ENCODE results near the gene PRKCG.
"Not testable (repeated sequence)": the region's sequence is repeated elsewhere in the genome, so short reads cannot be mapped to it uniquely, and the experiment has no call there.

Gene PRKCG

GRCh38 chr19:53945441-53945840 is 63.4 kb downstream of the PRKCG start:
- Histone ChIP-seq H3K4me3 (ENCODE audit: low read length in 2 of 2) (no peak overlapping the region), H3K4me1 (ENCODE audit: control insufficient read depth, insufficient read depth, low read length) (no peaks in the 10 kb centered on the region), H3K27ac (ENCODE audit: low read length) (no peak overlapping the region), H3K9me3 (ENCODE audit: control insufficient read depth in 2 of 2, low read length in 2 of 2) (no peaks in the 10 kb centered on the region), H3K36me3 (ENCODE audit: control insufficient read depth in 2 of 2, insufficient read depth in 2 of 2, low read length in 2 of 2) (no peaks in the 10 kb centered on the region), H3K9ac (ENCODE audit: low read length in 2 of 2) (no peak overlapping the region), H3K27me3 (ENCODE audit: control insufficient read depth in 1 of 2, insufficient read depth in 2 of 2, low read length in 2 of 2) (peaks cover 26 to 31% of the 10 kb centered on the region in 2 donors)

- peaks cover 24 to 30% of the 10 kb centered on the region in 2 donors for H3K27me3 ChIP-seq (ENCODE audit: control insufficient read depth in 1 of 2, insufficient read depth in 2 of 2, low read length in 2 of 2)
- H3K9ac ChIP-seq (ENCODE audit: low read length in 2 of 2): no peak overlapping the region
- H3K4me1 ChIP-seq (ENCODE audit: control insufficient read depth, insufficient read depth, low read length): no peaks in the 10 kb centered on the region
- no peaks in the 10 kb centered on the region for H3K9me3 ChIP-seq (ENCODE audit: control insufficient read depth in 2 of 2, low read length in 2 of 2)
- no peak overlapping the region for H3K27ac ChIP-seq (ENCODE audit: low read length)
- H3K4me3 ChIP-seq (ENCODE audit: low read length in 2 of 2): no peak overlapping the region
- H3K36me3 ChIP-seq (ENCODE audit: control insufficient read depth in 2 of 2, insufficient read depth in 2 of 2, low read length in 2 of 2): no peaks in the 10 kb centered on the region
Measured at GRCh38 chr19:53945998-53946397, 64.0 kb downstream of the PRKCG start.

GRCh38 chr19:53947624-53948023 is 65.6 kb downstream of the PRKCG start:
- Histone ChIP-seq H3K4me1 (ENCODE audit: control insufficient read depth, insufficient read depth, low read length) (no peaks in the 10 kb centered on the region), H3K9ac (ENCODE audit: low read length in 2 of 2) (no peak overlapping the region), H3K36me3 (ENCODE audit: control insufficient read depth in 2 of 2, insufficient read depth in 2 of 2, low read length in 2 of 2) (no peaks in the 10 kb centered on the region), H3K27me3 (ENCODE audit: control insufficient read depth in 1 of 2, insufficient read depth in 2 of 2, low read length in 2 of 2) (peaks cover 12 to 21% of the 10 kb centered on the region in 2 donors), H3K4me3 (ENCODE audit: low read length in 2 of 2) (no peak overlapping the region), H3K27ac (ENCODE audit: low read length) (no peak overlapping the region), H3K9me3 (ENCODE audit: control insufficient read depth in 2 of 2, low read length in 2 of 2) (no peaks in the 10 kb centered on the region)

GRCh38 chr19:53948611-53949010 is 66.6 kb downstream of the PRKCG start:
- H3K27ac ChIP-seq (ENCODE audit: low read length): not testable (repeated sequence)

GRCh38 chr19:53951436-53951835 is 69.4 kb downstream of the PRKCG start:
- no peaks in the 10 kb centered on the region for H3K9me3 ChIP-seq (ENCODE audit: control insufficient read depth in 2 of 2, low read length in 2 of 2)
- no peaks in the 10 kb centered on the region for H3K36me3 ChIP-seq (ENCODE audit: control insufficient read depth in 2 of 2, insufficient read depth in 2 of 2, low read length in 2 of 2)
- H3K27ac ChIP-seq (ENCODE audit: low read length): no peak overlapping the region
- no peak overlapping the region for H3K4me3 ChIP-seq (ENCODE audit: low read length in 2 of 2)
- H3K27me3 ChIP-seq (ENCODE audit: control insufficient read depth in 1 of 2, insufficient read depth in 2 of 2, low read length in 2 of 2): peaks cover 8 to 12% of the 10 kb centered on the region in 2 donors
- H3K9ac ChIP-seq (ENCODE audit: low read length in 2 of 2): no peak overlapping the region
- H3K4me1 ChIP-seq (ENCODE audit: control insufficient read depth, insufficient read depth, low read length): no peaks in the 10 kb centered on the region

More at GRCh38 chr19:53948611-53949010, 66.6 kb downstream of the PRKCG start:
- H3K36me3 ChIP-seq (ENCODE audit: control insufficient read depth in 2 of 2, insufficient read depth in 2 of 2, low read length in 2 of 2); H3K4me1 ChIP-seq (ENCODE audit: control insufficient read depth, insufficient read depth, low read length); H3K9ac ChIP-seq (ENCODE audit: low read length in 2 of 2); H3K9me3 ChIP-seq (ENCODE audit: control insufficient read depth in 2 of 2, low read length in 2 of 2); H3K4me3 ChIP-seq (ENCODE audit: low read length in 2 of 2): not testable (repeated sequence)
- peaks cover 8 to 15% of the 10 kb centered on the region in 2 donors for H3K27me3 ChIP-seq (ENCODE audit: control insufficient read depth in 1 of 2, insufficient read depth in 2 of 2, low read length in 2 of 2)

GRCh38 chr19:53951947-53952346 is 70.0 kb downstream of the PRKCG start:
- Histone ChIP-seq H3K9me3 (ENCODE audit: control insufficient read depth in 2 of 2, low read length in 2 of 2) (no peaks in the 10 kb centered on the region), H3K4me3 (ENCODE audit: low read length in 2 of 2) (no peak overlapping the region), H3K36me3 (ENCODE audit: control insufficient read depth in 2 of 2, insufficient read depth in 2 of 2, low read length in 2 of 2) (no peaks in the 10 kb centered on the region), H3K4me1 (ENCODE audit: control insufficient read depth, insufficient read depth, low read length) (no peaks in the 10 kb centered on the region), H3K9ac (ENCODE audit: low read length in 2 of 2) (no peak overlapping the region), H3K27ac (ENCODE audit: low read length) (no peak overlapping the region), H3K27me3 (ENCODE audit: control insufficient read depth in 1 of 2, insufficient read depth in 2 of 2, low read length in 2 of 2) (peaks cover 8 to 13% of the 10 kb centered on the region in 2 donors)

GRCh38 chr19:53953383-53953782 is 71.4 kb downstream of the PRKCG start:
- H3K27me3 ChIP-seq (ENCODE audit: control insufficient read depth in 1 of 2, insufficient read depth in 2 of 2, low read length in 2 of 2): peaks cover 12 to 23% of the 10 kb centered on the region in 2 donors

More at GRCh38 chr19:53953383-53953782, 71.4 kb downstream of the PRKCG start:
- no peaks in the 10 kb centered on the region for H3K4me1 ChIP-seq (ENCODE audit: control insufficient read depth, insufficient read depth, low read length)
- H3K27ac ChIP-seq (ENCODE audit: low read length): no peak overlapping the region
- H3K9ac ChIP-seq (ENCODE audit: low read length in 2 of 2): no peak overlapping the region
- no peak overlapping the region for H3K4me3 ChIP-seq (ENCODE audit: low read length in 2 of 2)
- no peaks in the 10 kb centered on the region for H3K9me3 ChIP-seq (ENCODE audit: control insufficient read depth in 2 of 2, low read length in 2 of 2)
- H3K36me3 ChIP-seq (ENCODE audit: control insufficient read depth in 2 of 2, insufficient read depth in 2 of 2, low read length in 2 of 2): no peaks in the 10 kb centered on the region

All from stomach smooth muscle (tissue), 2 donors.